Liver (tissue), 9 donors: ENCODE results near the gene NR1D2. TPM values are rescaled to one million over a fixed set of nuclear protein-coding genes. Genes with fewer than 3 reads are reported as not detected.

ENCODE experiments used
- DNase-seq: peaks from one replicate; pipeline ENCODE4 v3.0.0-alpha.2; 2017; ENCODE audit warnings: low spot score
- H3K27ac ChIP-seq, 2 donors: one replicate each; pipeline ENCODE4 v1.7.0; 2013; ENCODE audit warnings: inconsistent platforms in 2 of 2, low read length in 2 of 2, control low read depth in 1 of 2, low read depth in 1 of 2, mild to moderate bottlenecking in 1 of 2
- H3K27me3 ChIP-seq, 4 donors: one replicate each; pipeline versions ENCODE4 v1.6.1 to v1.7.0; 2013; ENCODE audit warnings: low read length in 3 of 4, inconsistent platforms in 1 of 4, mild to moderate bottlenecking in 1 of 4, moderate library complexity in 1 of 4; ENCODE audit not compliant: control insufficient read depth in 4 of 4, insufficient read depth in 4 of 4
- H3K36me3 ChIP-seq, 4 donors: one replicate each; pipeline versions ENCODE4 v1.6.1 to v1.7.0; 2013; ENCODE audit warnings: low read length in 3 of 4, mild to moderate bottlenecking in 3 of 4, low read depth in 1 of 4, moderate library complexity in 1 of 4; ENCODE audit not compliant: control insufficient read depth in 4 of 4, insufficient read depth in 3 of 4
- H3K4me1 ChIP-seq, 4 donors: one replicate each; pipeline versions ENCODE4 v1.6.1 to v1.7.0; 2013; ENCODE audit warnings: low read length in 3 of 4, mild to moderate bottlenecking in 3 of 4, moderate library complexity in 1 of 4; ENCODE audit not compliant: control insufficient read depth in 4 of 4, insufficient read depth in 4 of 4
- H3K4me3 ChIP-seq, 3 donors: one replicate each; pipeline versions ENCODE4 v1.6.1 to v1.7.0; 2013; ENCODE audit warnings: low read length in 3 of 3, control low read depth in 1 of 3, low read depth in 1 of 3, mild to moderate bottlenecking in 1 of 3
- H3K9ac ChIP-seq, 2 donors: one replicate each; pipeline ENCODE4 v1.7.0; 2013; ENCODE audit warnings: low read length in 2 of 2, mild to moderate bottlenecking in 2 of 2, moderate library complexity in 2 of 2, control low read depth in 1 of 2, low read depth in 1 of 2
- H3K9me3 ChIP-seq, 4 donors: one replicate each; pipeline versions ENCODE4 v1.6.1 to v1.7.0; 2013; ENCODE audit warnings: low read length in 3 of 4; ENCODE audit not compliant: control insufficient read depth in 4 of 4
- ATF3 ChIP-seq: IDR thresholded peaks from 2 replicates; pipeline ENCODE4 v1.6.1; 2016; ENCODE audit warnings: antibody characterized with exemption
- CTCF ChIP-seq: fragments of 150-350 bp; IDR thresholded peaks from 2 replicates; pipeline ENCODE4 v1.5.1; 2017; ENCODE audit warnings: improper control_type of control experiment, low read depth, low read length; ENCODE audit not compliant: missing input control
- EGR1 ChIP-seq, 2 donors: IDR thresholded peaks; 2 replicates each; pipeline ENCODE4 v1.6.1; 2016 to 2018; ENCODE audit warnings: antibody characterized with exemption in 2 of 2, low read depth in 2 of 2
- FOXA1 ChIP-seq: IDR thresholded peaks from 2 replicates; pipeline ENCODE4 v1.6.1; 2016; ENCODE audit warnings: antibody characterized with exemption
- FOXA2 ChIP-seq: IDR thresholded peaks from 2 replicates; pipeline ENCODE4 v1.6.1; 2016; ENCODE audit warnings: antibody characterized with exemption
- GABPA ChIP-seq, 2 donors: IDR thresholded peaks in 1 of 2; conservative IDR thresholded peaks in 1 of 2; 2 replicates each; pipeline ENCODE4 v1.6.1; 2016; ENCODE audit warnings: antibody characterized with exemption in 2 of 2, mild to moderate bottlenecking in 1 of 2, moderate library complexity in 1 of 2
- HNF4A ChIP-seq, 2 donors: conservative IDR thresholded peaks; 2 replicates each; pipeline ENCODE4 v1.6.1; 2016; ENCODE audit warnings: antibody characterized with exemption in 2 of 2, mild to moderate bottlenecking in 2 of 2
- HNF4G ChIP-seq: IDR thresholded peaks from 2 replicates; pipeline ENCODE4 v1.6.1; 2016; ENCODE audit warnings: antibody characterized with exemption
- JUND ChIP-seq, 2 donors: IDR thresholded peaks; 2 replicates each; pipeline ENCODE4 v1.6.1; 2016; ENCODE audit warnings: antibody characterized with exemption in 2 of 2
- MAX ChIP-seq: IDR thresholded peaks from 2 replicates; pipeline ENCODE4 v1.6.1; 2016; ENCODE audit warnings: antibody characterized with exemption
- NR2F2 ChIP-seq: IDR thresholded peaks from 2 replicates; pipeline ENCODE4 v1.6.1; 2016; ENCODE audit warnings: antibody characterized with exemption
- RAD21 ChIP-seq, 2 donors: IDR thresholded peaks; 2 replicates each; pipeline ENCODE4 v1.6.1; 2016; ENCODE audit warnings: antibody characterized with exemption in 2 of 2, mild to moderate bottlenecking in 2 of 2
- REST ChIP-seq: IDR thresholded peaks from 2 replicates; pipeline ENCODE4 v1.6.1; 2016; ENCODE audit warnings: antibody characterized with exemption, mild to moderate bottlenecking
- RXRA ChIP-seq, 2 donors: IDR thresholded peaks; 2 replicates each; pipeline ENCODE4 v1.6.1; 2017 to 2018; ENCODE audit warnings: antibody characterized with exemption in 2 of 2, mild to moderate bottlenecking in 1 of 2
- SP1 ChIP-seq: IDR thresholded peaks from 2 replicates; pipeline ENCODE4 v1.6.1; 2018; ENCODE audit warnings: antibody characterized with exemption, mild to moderate bottlenecking
- TAF1 ChIP-seq: conservative IDR thresholded peaks from 2 replicates; pipeline ENCODE4 v1.6.1; 2016; ENCODE audit warnings: antibody characterized with exemption, mild to moderate bottlenecking
- YY1 ChIP-seq: IDR thresholded peaks from 2 replicates; pipeline ENCODE4 v1.6.1; 2016; ENCODE audit warnings: antibody characterized with exemption, mild to moderate bottlenecking
- ZBTB33 ChIP-seq: IDR thresholded peaks from 2 replicates; pipeline ENCODE4 v1.6.1; 2016; ENCODE audit warnings: antibody characterized with exemption
- WGBS: extraction: QIAGEN DNeasy Blood & Tissue Kit; methylation state at CpG from one replicate; pipeline ENCODE4 v1.1.7; 2013; 5-methylcytosine and 5-hydroxymethylcytosine counted together
- polyA plus RNA-seq, 2 donors: library from polyadenylated mRNA; stranded (reverse) in 1 of 2; unstranded in 1 of 2; fragments of 200-250 nt in 1 of 2; fragments of >200 nt in 1 of 2; fragmentation: Nextera tagmentation in 1 of 2; extraction: Ambion mirVana in 1 of 2; gene quantifications; one replicate each; pipeline versions ENCODE4 v1.2.1 to v1.2.3, GENCODE V29; 2013 to 2015
- total RNA-seq, 2 donors: library from RNA; depleted of rRNA; stranded (reverse); fragments of >200 nt; gene quantifications; one replicate each; pipeline ENCODE4 v1.2.3, GENCODE V29; 2014
- donor health status: healthy.
- donor health status: healthy.
- donor health status: healthy.
- donor health status: healthy.
- donor health status: healthy.

Gene NR1D2
- total and polyA plus RNA-seq, 4 donors: 7.3 to 25.5 (median 9.2) TPM

DNA sequence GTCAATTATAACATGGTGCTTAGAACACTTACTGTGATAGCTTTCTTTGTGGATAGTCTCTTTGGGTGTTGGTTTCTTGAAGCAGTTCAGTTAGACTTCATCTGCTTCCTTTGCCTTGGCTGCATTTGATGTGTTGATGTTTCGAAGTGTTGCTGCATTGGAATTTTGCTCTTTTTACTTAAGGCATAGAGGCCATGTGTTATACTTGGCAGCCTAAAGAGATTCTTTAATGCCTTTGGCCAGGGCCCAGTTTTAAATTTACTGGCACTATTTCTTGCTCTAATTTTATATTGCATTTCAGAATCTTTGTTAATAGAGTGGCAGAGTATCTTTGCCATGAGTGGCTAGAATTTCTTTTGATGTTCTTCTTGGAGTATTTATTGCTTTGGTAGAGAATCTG, 21.2 kb downstream of the NR1D2 start (continued):
- no peak for TF ChIP-seq ATF3

- TF ChIP-seq TAF1 (no peak), HNF4G (no peak), GABPA (IDR thresholded peaks at IDR 0.05 in 1 of 2, conservative IDR thresholded peaks at IDR 0.05 in 1 of 2) (no peak), MAX (no peak), FOXA2 (no peak), NR2F2 (no peak), CTCF (no peak), HNF4A (conservative IDR thresholded peaks at IDR 0.05) (no peak), JUND (IDR thresholded peaks at IDR 0.05) (no peak), EGR1 (IDR thresholded peaks at IDR 0.05; ENCODE audit: low read depth in 2 of 2) (no peak), RXRA (IDR thresholded peaks at IDR 0.05) (no peak), SP1 (no peak), ZBTB33 (no peak), RAD21 (IDR thresholded peaks at IDR 0.05) (no peak), REST (no peak), YY1 (no peak), FOXA1 (no peak), ATF3 (no peak)
These were observed 23.5 kb downstream of the NR1D2 start for GRCh38 chr3:23968463-23969184.

More at GRCh38 chr3:23968463-23969184, 23.5 kb downstream of the NR1D2 start:
- H3K4me1 ChIP-seq: no peaks in the 10 kb centered on the region
- 90% methylated on average over 5 of the region's 5 CpGs for WGBS
- no peaks in the 10 kb centered on the region for H3K27me3 ChIP-seq
- no peak overlapping the region for H3K4me3 ChIP-seq
- no peak overlapping the region for H3K9ac ChIP-seq
- H3K36me3 ChIP-seq: peaks cover 10 to 50% (median 23%) of the 10 kb centered on the region in 4 donors
- DNase-seq: no peak
- no peak overlapping the region for H3K27ac ChIP-seq
- H3K9me3 ChIP-seq: no peaks in the 10 kb centered on the region
